ENCODE data around the gene RBM47. TPM values are rescaled to one million over a fixed set of nuclear protein-coding genes. Genes with fewer than 3 reads are reported as not detected.

Gene RBM47
- total and polyA plus RNA-seq, 2 of the 4 experiments (the other 2 are of a cell fraction): 0.44 to 1.1 TPM

DNA sequence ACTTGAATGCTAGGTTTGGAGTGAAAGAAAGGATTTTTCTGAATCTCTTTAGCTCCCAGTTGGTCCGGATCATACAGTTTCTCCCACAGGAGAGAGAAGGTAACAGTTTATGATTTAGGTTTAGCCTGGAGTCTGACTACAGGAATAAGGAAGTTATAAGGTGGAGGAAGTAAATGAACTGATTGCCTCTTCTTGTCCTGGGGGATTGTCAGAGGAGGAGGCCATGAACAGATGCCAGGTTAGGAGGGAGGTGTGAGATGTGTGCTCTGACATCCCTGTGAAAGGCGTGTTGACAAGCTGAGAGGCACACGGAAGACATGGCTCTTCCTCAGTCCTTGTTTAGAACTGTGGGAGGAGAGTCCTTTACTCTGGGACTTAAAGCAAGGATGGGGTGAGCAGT, 230.1 kb downstream of the RBM47 start:
- no peaks in the 10 kb centered on the region for H3K9me3 ChIP-seq (ENCODE audit: control insufficient read depth, insufficient read depth, low read length)
- no peak overlapping the region for H2BK5ac ChIP-seq (ENCODE audit: low read depth, low read length, poor library complexity, severe bottlenecking)
- intact Hi-C loops (cut with micrococcal nuclease) (no loop called here), dilution Hi-C loops (cut with HindIII; ENCODE audit: low sequenced_read_pairs, unreplicated experiment) (no loop called here), in situ Hi-C loops (cut with MboI; ENCODE audit: low sequenced_read_pairs) (no loop called here)
- H4K5ac ChIP-seq (ENCODE audit: low read depth, low read length): no peak overlapping the region
- DNase-seq: no peak
- no peak for ATAC-seq (ENCODE audit: low read depth)
- H3K79me1 ChIP-seq (ENCODE audit: low read depth in 1 of 2, low read length in 2 of 2): no peaks in the 10 kb centered on the region
- peaks cover 2% of the 10 kb centered on the region; the same call in 1 of the 2 replicates for H3K27me3 ChIP-seq (ENCODE audit: control insufficient read depth, insufficient read depth, low read length)
- no peak overlapping the region for H4K8ac ChIP-seq (ENCODE audit: low read depth in 2 of 2, low read length in 2 of 2)
- no peak overlapping the region for H2BK20ac ChIP-seq (ENCODE audit: low read depth, low read length)
- H2BK120ac ChIP-seq (ENCODE audit: low read depth, low read length): no peak overlapping the region
- H3K4me1 ChIP-seq (ENCODE audit: control insufficient read depth, insufficient read depth, low read length): no peaks in the 10 kb centered on the region; the same call in 1 of the 2 replicates
- TF ChIP-seq MXI1 (IDR thresholded peaks at IDR 0.05; ENCODE audit: borderline replicate concordance, low read depth, low read length): no peak
- TF ChIP-seq, protein P1, sequence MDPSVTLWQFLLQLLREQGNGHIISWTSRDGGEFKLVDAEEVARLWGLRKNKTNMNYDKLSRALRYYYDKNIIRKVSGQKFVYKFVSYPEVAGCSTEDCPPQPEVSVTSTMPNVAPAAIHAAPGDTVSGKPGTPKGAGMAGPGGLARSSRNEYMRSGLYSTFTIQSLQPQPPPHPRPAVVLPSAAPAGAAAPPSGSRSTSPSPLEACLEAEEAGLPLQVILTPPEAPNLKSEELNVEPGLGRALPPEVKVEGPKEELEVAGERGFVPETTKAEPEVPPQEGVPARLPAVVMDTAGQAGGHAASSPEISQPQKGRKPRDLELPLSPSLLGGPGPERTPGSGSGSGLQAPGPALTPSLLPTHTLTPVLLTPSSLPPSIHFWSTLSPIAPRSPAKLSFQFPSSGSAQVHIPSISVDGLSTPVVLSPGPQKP (IDR thresholded peaks at IDR 0.05; ENCODE audit: borderline replicate concordance, low read depth, low read length): no peak
- TF ChIP-seq RFX5 (IDR thresholded peaks at IDR 0.05; ENCODE audit: low read depth, low read length): no peak
- TF ChIP-seq, protein P2, sequence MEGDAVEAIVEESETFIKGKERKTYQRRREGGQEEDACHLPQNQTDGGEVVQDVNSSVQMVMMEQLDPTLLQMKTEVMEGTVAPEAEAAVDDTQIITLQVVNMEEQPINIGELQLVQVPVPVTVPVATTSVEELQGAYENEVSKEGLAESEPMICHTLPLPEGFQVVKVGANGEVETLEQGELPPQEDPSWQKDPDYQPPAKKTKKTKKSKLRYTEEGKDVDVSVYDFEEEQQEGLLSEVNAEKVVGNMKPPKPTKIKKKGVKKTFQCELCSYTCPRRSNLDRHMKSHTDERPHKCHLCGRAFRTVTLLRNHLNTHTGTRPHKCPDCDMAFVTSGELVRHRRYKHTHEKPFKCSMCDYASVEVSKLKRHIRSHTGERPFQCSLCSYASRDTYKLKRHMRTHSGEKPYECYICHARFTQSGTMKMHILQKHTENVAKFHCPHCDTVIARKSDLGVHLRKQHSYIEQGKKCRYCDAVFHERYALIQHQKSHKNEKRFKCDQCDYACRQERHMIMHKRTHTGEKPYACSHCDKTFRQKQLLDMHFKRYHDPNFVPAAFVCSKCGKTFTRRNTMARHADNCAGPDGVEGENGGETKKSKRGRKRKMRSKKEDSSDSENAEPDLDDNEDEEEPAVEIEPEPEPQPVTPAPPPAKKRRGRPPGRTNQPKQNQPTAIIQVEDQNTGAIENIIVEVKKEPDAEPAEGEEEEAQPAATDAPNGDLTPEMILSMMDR (conservative IDR thresholded peaks at IDR 0.05; ENCODE audit: low read depth, low read length): no peak
- TF ChIP-seq RCOR1 (IDR thresholded peaks at IDR 0.05; ENCODE audit: insufficient replicate concordance, low read length): no peak
- TF ChIP-seq, protein P3, sequence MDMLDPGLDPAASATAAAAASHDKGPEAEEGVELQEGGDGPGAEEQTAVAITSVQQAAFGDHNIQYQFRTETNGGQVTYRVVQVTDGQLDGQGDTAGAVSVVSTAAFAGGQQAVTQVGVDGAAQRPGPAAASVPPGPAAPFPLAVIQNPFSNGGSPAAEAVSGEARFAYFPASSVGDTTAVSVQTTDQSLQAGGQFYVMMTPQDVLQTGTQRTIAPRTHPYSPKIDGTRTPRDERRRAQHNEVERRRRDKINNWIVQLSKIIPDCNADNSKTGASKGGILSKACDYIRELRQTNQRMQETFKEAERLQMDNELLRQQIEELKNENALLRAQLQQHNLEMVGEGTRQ (IDR thresholded peaks at IDR 0.05; ENCODE audit: low read depth, low read length): no peak
- TF ChIP-seq FOS (IDR thresholded peaks at IDR 0.05; ENCODE audit: low read depth, low read length): no peak
- no peak for TF ChIP-seq CHD1 (IDR thresholded peaks at IDR 0.05; ENCODE audit: low read depth, low read length)
- no peak for TF ChIP-seq CEBPB (IDR thresholded peaks at IDR 0.05; ENCODE audit: low read depth, low read length)
- TF ChIP-seq RAD21 (IDR thresholded peaks at IDR 0.05; ENCODE audit: low read length): no peak
- no peak for TF ChIP-seq BHLHE40 (IDR thresholded peaks at IDR 0.05; ENCODE audit: low read depth, low read length)
- TF ChIP-seq POLR2A (IDR thresholded peaks at IDR 0.05; ENCODE audit: low read depth, low read length): no peak
- no peak for TF ChIP-seq MAZ (IDR thresholded peaks at IDR 0.05; ENCODE audit: borderline replicate concordance, low read depth, low read length)
- TF ChIP-seq SMC3 (IDR thresholded peaks at IDR 0.05; ENCODE audit: low read depth, low read length): no peak
- H3K9ac ChIP-seq (ENCODE audit: low read depth, low read length): no peak overlapping the region
- H3K4ac ChIP-seq (ENCODE audit: low read depth, low read length): no peak overlapping the region
- 60% methylated on average over 1 of the region's 3 CpGs; no CpG with 5 or more reads in 1 of the 2 experiments for WGBS, 2 experiments (ENCODE audit: extremely low coverage in 2 of 2, insufficient read length in 1 of 2)
- H3K4me3 ChIP-seq (ENCODE audit: insufficient read depth, low read depth, low read length): no peak overlapping the region
- H2AFZ ChIP-seq (replicated peaks; ENCODE audit: low read length, poor library complexity): no peak overlapping the region
- H3K23ac ChIP-seq (ENCODE audit: low read depth, low read length): no peak overlapping the region
- H2AK9ac ChIP-seq (replicated peaks; ENCODE audit: low read depth, low read length, poor library complexity): no peak overlapping the region
- no peak overlapping the region for H2AK5ac ChIP-seq (ENCODE audit: low read depth, low read length)
- no peak overlapping the region for H2BK15ac ChIP-seq (ENCODE audit: low read depth, low read length)
- no peaks in the 10 kb centered on the region for H4K20me1 ChIP-seq (ENCODE audit: insufficient read depth, low read length)
- no peak overlapping the region for H3K18ac ChIP-seq (ENCODE audit: low read depth, low read length)
- no peak overlapping the region for H3K14ac ChIP-seq (replicated peaks; ENCODE audit: low read depth, low read length)
- ChIA-PET CTCF (no interaction called here), POLR2A (ENCODE audit: unreplicated experiment) (no interaction called here)
- H3K36me3 ChIP-seq (ENCODE audit: control insufficient read depth, insufficient read depth, low read length): no peaks in the 10 kb centered on the region
- no peak overlapping the region for H3K4me2 ChIP-seq (ENCODE audit: low read depth, low read length)
- no peak overlapping the region for H3K56ac ChIP-seq (ENCODE audit: extremely low read depth, insufficient read depth, low read length)
- no TSS peak for BruUV-seq (replicated peaks)
- H4K91ac ChIP-seq (ENCODE audit: insufficient read depth, low read depth, low read length): no peak overlapping the region
- no peak overlapping the region for H3K27ac ChIP-seq (ENCODE audit: insufficient read depth, low read length)
- no peaks in the 10 kb centered on the region for H3K9me1 ChIP-seq (ENCODE audit: insufficient read depth, low read length)
